HG02763 (cell line): ENCODE results near the gene LPP.

Source experiments
- ATAC-seq: cut with Tn5 transposase; IDR thresholded peaks from one replicate; pipeline ENCODE4 v1.9.1; 2021; ENCODE audit warnings: mild to moderate bottlenecking, moderate library complexity; ENCODE audit not compliant: unreplicated experiment

LPP gene

GRCh38 chr3:188878076-188878475, 724.1 kb downstream of the LPP start:
- no peak for ATAC-seq

- ATAC-seq = no peak
Observed at GRCh38 chr3:188881954-188882641, 728.1 kb downstream of the LPP start.

- ATAC-seq = no peak
Observed at GRCh38 chr3:188884299-188885043, 730.5 kb downstream of the LPP start.

GRCh38 chr3:188888321-188889053, 734.5 kb downstream of the LPP start:
- no peak for ATAC-seq

- ATAC-seq = no peak
Observed at GRCh38 chr3:188889054-188889491, 735.1 kb downstream of the LPP start.

- no peak for ATAC-seq
Observed at GRCh38 chr3:188890572-188891270, 736.8 kb downstream of the LPP start.

- no peak for ATAC-seq
Observed at GRCh38 chr3:188899881-188900280, 745.9 kb downstream of the LPP start.

- no peak for ATAC-seq
Observed at GRCh38 chr3:188900421-188900951, 746.5 kb downstream of the LPP start.

GRCh38 chr3:188901126-188901525, 747.2 kb downstream of the LPP start:
- ATAC-seq = no peak

GRCh38 chr3:188901671-188902287, 747.8 kb downstream of the LPP start:
- no peak for ATAC-seq

GRCh38 chr3:188904670-188905069, 750.7 kb downstream of the LPP start:
- no peak for ATAC-seq

- ATAC-seq = no peak
Observed at GRCh38 chr3:188905547-188905946, 751.6 kb downstream of the LPP start.

GRCh38 chr3:188906236-188906635, 752.3 kb downstream of the LPP start:
- ATAC-seq = no peak

GRCh38 chr3:188908002-188908850, 754.3 kb downstream of the LPP start:
- ATAC-seq = no peak

- ATAC-seq = no peak
Observed at GRCh38 chr3:188911026-188911850, 757.3 kb downstream of the LPP start.

GRCh38 chr3:188913084-188913483, 759.1 kb downstream of the LPP start:
- no peak for ATAC-seq

- ATAC-seq = no peak
Observed at GRCh38 chr3:188914552-188914951, 760.6 kb downstream of the LPP start.

GRCh38 chr3:188915127-188915526, 761.2 kb downstream of the LPP start:
- no peak for ATAC-seq
